Ishikawa (cell line): Measurements from ENCODE around the gene THOP1.

Experiments used
- CEBPB ChIP-seq: IDR thresholded peaks from 2 replicates; pipeline ENCODE4 v1.6.1; 2012
- CREB1 ChIP-seq: IDR thresholded peaks from 2 replicates; pipeline ENCODE4 v1.6.1; 2012; ENCODE audit warnings: low read depth
- EGR1 ChIP-seq: IDR thresholded peaks from 2 replicates; pipeline ENCODE4 v1.6.1; 2012
- EP300 ChIP-seq: IDR thresholded peaks from 2 replicates; pipeline ENCODE4 v1.6.1; 2012; ENCODE audit warnings: borderline replicate concordance
- FOXM1 ChIP-seq: IDR thresholded peaks from 2 replicates; pipeline ENCODE4 v1.6.1; 2012; ENCODE audit warnings: low read depth, borderline replicate concordance
- MAX ChIP-seq: IDR thresholded peaks from 2 replicates; pipeline ENCODE4 v1.6.1; 2012
- NFIC ChIP-seq: IDR thresholded peaks from 2 replicates; pipeline ENCODE4 v1.6.1; 2012
- RAD21 ChIP-seq: IDR thresholded peaks from 2 replicates; pipeline ENCODE4 v1.6.1; 2012; ENCODE audit warnings: low read depth
- REST ChIP-seq: IDR thresholded peaks from 2 replicates; pipeline ENCODE4 v1.6.1; 2012; ENCODE audit warnings: low read depth, mild to moderate bottlenecking
- TAF1 ChIP-seq: IDR thresholded peaks from 2 replicates; pipeline ENCODE4 v1.6.1; 2012; ENCODE audit warnings: low read depth, mild to moderate bottlenecking
- TCF12 ChIP-seq: IDR thresholded peaks from 2 replicates; pipeline ENCODE4 v1.6.1; 2012; ENCODE audit warnings: low read depth
- TEAD4 ChIP-seq: IDR thresholded peaks from 2 replicates; pipeline ENCODE4 v1.6.1; 2012
- USF1 ChIP-seq: IDR thresholded peaks from 2 replicates; pipeline ENCODE4 v1.6.1; 2012
- YY1 ChIP-seq: IDR thresholded peaks from 2 replicates; pipeline ENCODE4 v1.6.1; 2012; ENCODE audit warnings: low read depth
- ZBTB7A ChIP-seq: IDR thresholded peaks from 2 replicates; pipeline ENCODE4 v1.6.1; 2012; ENCODE audit warnings: low read depth

Gene THOP1

GRCh38 chr19:2803486-2804155 lies 18.3 kb downstream of the THOP1 start:
- no peak for TF ChIP-seq CREB1
- no peak for TF ChIP-seq FOXM1
- TF ChIP-seq USF1 = no peak
- no peak for TF ChIP-seq MAX
- no peak for TF ChIP-seq TEAD4
- no peak for TF ChIP-seq REST
- TF ChIP-seq TAF1 = no peak
- no peak for TF ChIP-seq CEBPB
- no peak for TF ChIP-seq ZBTB7A
- no peak for TF ChIP-seq YY1
- no peak for TF ChIP-seq EP300
- TF ChIP-seq NFIC = no peak
- no peak for TF ChIP-seq RAD21
- TF ChIP-seq TCF12 = no peak
- TF ChIP-seq EGR1 = no peak

GRCh38 chr19:2804156-2805004 lies 19.1 kb downstream of the THOP1 start:
- TF ChIP-seq RAD21 = no peak
- no peak for TF ChIP-seq TEAD4
- no peak for TF ChIP-seq CEBPB
- TF ChIP-seq CREB1 = no peak
- no peak for TF ChIP-seq ZBTB7A
- no peak for TF ChIP-seq MAX
- no peak for TF ChIP-seq EP300
- no peak for TF ChIP-seq USF1
- TF ChIP-seq REST = no peak
- no peak for TF ChIP-seq YY1
- TF ChIP-seq TAF1 = no peak
- TF ChIP-seq FOXM1 = no peak
- TF ChIP-seq NFIC = no peak
- TF ChIP-seq TCF12 = no peak
- no peak for TF ChIP-seq EGR1

GRCh38 chr19:2805261-2805900 lies 20.1 kb downstream of the THOP1 start:
- TF ChIP-seq ZBTB7A (no peak), EP300 (no peak), NFIC (no peak), YY1 (no peak), EGR1 (no peak), CREB1 (no peak), REST (no peak), TAF1 (no peak), USF1 (no peak), CEBPB (no peak)
